ENCODE measurements around the gene SLC37A1.

DNA sequence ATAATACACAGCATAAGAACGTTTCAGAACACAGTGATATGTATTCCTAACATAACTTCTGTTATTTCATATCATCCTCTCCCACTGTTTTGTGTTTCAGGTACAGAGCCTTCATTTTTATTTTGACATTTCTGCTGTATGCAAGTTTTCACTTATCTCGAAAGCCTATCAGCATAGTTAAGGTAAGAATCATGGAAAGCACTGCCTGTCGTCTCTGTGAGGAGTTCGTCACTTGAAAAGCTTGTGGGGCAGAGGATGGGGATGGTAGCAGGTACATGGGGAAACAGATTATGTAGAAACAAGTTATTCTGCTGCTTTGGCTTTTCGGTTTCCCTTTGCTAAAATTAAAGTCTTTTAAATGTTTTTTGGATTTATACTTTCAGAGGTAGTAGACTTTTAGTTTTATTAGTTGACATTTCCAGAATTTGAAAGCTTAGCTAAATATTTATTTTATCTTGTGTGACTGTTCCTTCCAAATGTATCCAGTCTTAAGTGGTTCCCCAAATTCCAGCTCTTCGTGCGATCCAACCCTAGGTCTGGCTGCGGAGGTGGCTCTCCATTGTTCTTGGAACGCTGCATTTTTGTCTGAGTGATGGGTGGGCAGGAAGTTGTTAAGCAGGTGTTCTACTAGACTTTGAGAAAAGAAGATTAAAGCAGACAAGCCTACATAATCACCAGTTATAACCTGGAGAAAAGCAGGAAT lies 12.2 kb downstream of the SLC37A1 start:
- TF ChIP-seq EP300 (IDR thresholded peaks at IDR 0.05) (no peak), POLR2AphosphoS5 (IDR thresholded peaks at IDR 0.05) (no peak)
- TF ChIP-seq, protein P1, sequence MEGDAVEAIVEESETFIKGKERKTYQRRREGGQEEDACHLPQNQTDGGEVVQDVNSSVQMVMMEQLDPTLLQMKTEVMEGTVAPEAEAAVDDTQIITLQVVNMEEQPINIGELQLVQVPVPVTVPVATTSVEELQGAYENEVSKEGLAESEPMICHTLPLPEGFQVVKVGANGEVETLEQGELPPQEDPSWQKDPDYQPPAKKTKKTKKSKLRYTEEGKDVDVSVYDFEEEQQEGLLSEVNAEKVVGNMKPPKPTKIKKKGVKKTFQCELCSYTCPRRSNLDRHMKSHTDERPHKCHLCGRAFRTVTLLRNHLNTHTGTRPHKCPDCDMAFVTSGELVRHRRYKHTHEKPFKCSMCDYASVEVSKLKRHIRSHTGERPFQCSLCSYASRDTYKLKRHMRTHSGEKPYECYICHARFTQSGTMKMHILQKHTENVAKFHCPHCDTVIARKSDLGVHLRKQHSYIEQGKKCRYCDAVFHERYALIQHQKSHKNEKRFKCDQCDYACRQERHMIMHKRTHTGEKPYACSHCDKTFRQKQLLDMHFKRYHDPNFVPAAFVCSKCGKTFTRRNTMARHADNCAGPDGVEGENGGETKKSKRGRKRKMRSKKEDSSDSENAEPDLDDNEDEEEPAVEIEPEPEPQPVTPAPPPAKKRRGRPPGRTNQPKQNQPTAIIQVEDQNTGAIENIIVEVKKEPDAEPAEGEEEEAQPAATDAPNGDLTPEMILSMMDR (IDR thresholded peaks at IDR 0.05): no peak
